Stimulated activated CD4-positive, alpha-beta T cell treated with anti-CD3 and anti-CD28 coated beads, Interleukin-4, amount 100 ng/mL, for 4 hours (primary cell): ENCODE measurements around the gene LUC7L2.
"Not testable (repeated sequence)": the region's sequence is repeated elsewhere in the genome, so short reads cannot be mapped to it uniquely, and the experiment has no call there.

Source experiments
- DNase-seq, 2 experiments: peaks; one replicate each; pipeline ENCODE4 v3.0.0-alpha.2; 2020

The LUC7L2 gene

DNA sequence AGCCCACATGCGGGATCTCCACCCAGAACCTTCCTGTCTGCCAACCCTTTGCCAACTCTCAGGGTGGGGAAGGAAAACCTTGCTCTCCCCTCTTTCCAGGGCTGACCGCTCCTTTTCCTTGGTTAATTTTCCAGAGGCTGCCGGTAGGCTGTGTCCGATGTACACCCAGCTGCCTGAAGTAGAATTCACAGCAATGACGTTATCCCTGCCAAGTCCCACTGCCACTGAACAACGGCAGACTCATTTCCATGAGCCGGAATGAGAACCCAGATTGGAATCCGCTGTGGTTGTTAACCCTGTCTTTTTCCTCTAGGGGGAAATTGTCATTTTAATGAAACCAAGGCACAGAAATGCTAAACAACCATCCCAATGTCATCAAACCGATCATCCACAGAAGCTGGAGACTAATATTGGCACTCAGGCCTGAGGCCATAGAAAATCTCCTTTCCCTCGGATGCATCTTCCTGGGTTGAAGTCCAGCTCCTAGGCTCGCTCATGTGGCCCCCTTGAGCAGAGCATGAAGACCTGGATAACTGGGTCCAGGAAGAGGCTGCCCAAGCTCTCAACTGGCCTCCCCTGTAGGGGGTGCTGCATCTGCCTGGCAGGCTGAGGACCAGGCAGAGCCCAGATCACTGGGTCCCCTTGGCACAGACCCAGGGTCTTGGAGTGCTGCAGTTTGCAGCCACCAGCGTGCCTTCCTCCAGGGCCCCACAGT lies 93.4 kb downstream of the LUC7L2 start:
- DNase-seq, result no peak

DNA sequence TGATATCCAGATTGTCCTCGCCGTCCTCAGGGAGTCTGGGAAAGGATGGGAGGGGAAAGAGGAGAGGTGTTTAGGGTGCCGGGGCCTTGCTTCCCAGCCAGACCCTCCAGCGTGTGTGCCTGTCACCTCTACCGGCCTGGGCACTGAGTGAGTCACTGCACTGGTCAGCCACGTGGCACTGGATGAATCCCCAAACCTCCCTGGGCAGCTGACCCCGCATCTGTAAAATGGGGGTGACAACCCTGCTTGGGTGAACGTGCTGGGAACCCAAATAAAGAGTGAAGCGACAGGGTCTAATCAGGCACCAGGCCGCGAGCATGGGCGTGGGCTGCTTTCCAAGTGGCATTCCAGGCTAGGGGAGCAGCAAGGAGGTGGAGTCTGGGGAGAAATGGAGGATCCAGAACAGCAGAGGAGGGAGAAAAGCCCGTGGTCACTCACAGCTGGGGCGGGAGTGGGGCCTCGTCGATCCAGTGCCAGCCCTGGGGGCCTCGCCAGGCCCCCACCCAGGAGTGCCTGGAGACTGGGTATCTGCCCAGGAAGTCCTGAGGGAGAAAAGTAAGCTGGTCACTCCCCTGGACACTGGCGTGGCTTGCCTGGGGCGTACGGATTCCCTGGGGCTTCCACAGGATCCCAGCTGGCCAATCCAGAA lies 94.1 kb downstream of the LUC7L2 start:
- no peak for DNase-seq

DNA sequence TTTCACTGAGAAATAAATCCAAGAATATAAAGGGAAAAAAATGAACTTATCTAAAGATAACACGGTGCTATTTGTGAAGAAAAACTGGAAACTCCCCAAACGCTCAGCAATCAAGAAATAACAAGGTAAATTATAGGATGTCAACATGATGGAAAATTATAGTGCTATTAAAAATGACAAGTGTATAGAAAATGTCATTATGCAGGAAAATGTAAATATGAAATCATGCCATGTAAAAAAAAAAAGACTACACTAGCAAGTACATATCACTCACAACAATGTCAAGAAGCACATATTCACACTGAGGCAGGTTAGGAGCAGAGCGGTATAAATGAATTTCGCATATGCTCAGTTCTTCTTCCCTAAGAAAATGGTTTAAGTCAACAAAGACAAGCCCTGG lies 96.1 kb downstream of the LUC7L2 start:
- DNase-seq, result no peak

DNA sequence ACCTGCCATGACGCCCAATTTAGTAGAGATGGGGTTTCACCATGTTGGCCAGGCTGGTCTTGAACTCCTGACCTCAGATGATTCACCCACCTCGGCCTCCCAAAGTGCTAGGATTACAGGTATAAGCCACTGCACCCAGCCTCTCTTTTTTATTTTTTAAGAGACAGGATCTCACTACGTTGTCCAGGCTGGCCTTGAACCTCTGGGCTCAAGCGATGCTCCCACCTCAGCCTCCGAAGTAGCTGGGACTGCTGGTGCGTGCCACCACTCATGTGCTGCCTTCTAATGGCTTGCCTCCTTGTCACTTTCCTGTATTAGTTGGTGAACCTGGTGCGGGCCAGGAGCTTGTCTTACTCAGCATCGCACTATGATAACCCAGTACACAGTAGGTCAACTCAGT lies 96.8 kb downstream of the LUC7L2 start:
- DNase-seq, result no peak

DNA sequence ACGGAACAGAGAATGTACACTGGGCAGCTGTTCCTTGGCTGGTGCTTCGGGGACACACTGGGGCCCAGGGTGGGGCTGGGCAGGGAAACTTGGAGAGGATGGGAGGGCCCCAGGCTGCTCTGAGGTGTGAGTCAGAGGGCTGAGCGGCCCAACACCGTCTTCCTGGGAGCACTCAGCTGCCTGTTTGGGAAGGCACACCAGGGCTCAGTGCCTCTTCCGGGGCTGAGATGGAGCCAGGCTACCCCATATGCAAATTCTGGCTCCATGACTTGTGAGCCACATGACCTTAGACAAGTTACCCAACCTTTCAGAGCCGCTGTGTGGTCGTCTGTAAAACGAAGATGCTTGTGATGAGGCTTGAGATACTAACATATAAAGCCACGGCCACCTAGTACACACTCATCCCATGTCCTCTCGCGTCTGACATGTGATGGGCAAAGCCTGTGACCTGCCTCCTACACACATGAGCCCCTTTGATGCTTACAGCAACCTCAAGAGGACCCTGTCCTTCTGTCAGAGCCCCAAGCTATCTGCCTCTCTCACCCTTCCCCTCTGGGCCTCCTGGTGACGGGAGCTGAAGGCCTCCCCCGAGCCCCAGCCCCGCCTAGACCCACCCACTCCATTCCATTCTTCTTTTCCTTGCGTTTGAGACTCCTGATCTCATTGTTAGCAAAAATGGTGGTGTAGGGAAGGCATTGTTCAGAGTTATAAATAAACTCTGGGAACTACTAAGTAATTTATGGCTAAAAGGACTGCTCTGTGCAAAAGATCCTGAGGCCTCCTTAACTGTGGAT lies 97.7 kb downstream of the LUC7L2 start:
- no peak for DNase-seq

DNA sequence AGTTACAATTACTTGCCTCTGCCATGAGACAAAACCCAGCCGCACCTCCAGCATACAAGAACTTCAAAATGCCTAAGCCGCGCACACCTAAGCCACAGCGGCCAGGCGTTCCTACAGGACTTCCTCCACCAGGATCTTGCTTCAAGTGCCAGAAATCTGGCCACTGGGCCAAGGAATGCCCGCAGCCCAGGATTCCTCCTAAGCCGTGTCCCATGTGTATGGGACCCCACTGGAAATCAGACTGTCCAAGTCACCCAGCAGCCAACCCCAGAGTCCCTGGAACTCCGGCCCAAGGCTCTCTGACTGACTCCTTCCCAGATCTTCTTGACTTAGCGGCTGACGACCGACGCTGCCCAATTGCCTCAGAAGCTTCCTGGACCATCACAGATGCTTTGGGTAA lies 103.7 kb downstream of the LUC7L2 start:
- DNase-seq, result not testable (repeated sequence)

DNA sequence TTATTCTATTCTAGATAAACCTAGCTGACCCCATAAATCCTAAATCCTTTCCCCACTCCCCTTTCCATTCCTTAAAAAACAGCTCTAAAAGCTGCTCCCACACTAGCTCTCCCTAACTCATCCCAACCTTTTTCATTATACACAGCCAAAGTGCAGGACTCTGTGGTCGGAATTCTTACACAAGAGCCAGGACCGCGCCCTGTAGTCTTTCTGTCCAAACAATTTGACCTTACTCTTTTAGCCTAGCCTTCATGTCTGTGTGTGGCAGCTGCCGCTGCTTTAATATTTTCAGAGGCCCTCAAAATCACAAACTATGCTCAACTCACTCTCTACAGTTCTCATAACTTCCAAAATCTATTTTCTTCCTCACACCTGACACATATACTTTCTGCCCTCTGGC lies 104.8 kb downstream of the LUC7L2 start:
- not testable (repeated sequence) for DNase-seq

DNA sequence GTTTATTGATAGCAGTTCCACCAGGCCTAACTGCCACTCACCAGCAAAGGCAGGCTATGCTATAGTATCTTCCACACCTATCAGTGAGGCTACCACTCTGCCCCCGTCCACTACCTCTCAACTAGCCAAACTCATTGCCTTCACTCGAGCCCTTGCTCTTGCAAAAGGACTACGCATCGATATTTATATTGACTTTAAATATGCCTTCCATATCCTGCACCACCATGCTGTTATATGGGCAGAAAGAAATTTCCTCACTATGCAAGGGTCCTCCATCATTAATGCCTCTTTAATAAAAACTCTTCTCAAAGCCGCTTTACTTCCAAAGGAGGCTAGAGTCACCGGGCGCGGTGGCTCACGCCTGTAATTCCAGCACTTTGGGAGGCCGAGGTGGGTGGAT lies 105.4 kb downstream of the LUC7L2 start:
- not testable (repeated sequence) for DNase-seq

DNA sequence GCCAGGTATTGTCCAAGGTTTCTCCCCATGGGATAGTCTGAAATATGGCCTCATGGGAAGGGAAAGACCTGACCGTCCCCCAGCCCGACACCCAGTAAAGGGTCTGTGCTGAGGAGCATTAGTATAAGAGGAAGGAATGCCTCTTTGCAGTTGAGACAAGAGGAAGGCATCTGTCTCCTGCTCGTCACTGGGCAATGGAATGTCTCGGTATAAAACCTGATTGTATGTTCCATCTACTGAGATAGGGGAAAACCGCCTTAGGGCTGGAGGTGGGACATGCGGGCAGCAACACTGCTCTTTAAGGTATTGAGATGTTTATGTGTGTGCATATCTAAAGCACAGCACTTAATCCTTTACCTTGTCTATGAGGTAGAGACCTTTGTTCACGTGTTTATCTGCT lies 108.0 kb downstream of the LUC7L2 start:
- DNase-seq, result not testable (repeated sequence)

DNA sequence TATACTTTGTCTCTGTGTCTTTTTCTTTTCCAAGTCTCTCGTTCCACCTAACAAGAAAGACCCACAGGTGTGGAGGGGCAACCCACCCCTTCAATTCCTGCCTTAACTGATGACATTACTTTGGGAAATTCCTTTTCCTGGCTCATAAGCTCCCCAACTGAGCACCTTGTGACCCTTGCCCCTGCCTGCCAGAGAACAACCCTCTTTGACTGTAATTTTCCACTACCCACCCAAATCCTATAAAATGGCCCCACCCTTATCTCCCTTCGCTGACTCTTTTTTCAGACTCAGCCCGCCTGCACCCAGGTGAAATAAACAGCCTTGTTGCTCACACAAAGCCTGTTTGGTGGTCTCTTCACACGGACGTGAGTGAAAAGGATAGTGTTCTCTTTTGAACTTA lies 108.6 kb downstream of the LUC7L2 start:
- DNase-seq, result not testable (repeated sequence)

DNA sequence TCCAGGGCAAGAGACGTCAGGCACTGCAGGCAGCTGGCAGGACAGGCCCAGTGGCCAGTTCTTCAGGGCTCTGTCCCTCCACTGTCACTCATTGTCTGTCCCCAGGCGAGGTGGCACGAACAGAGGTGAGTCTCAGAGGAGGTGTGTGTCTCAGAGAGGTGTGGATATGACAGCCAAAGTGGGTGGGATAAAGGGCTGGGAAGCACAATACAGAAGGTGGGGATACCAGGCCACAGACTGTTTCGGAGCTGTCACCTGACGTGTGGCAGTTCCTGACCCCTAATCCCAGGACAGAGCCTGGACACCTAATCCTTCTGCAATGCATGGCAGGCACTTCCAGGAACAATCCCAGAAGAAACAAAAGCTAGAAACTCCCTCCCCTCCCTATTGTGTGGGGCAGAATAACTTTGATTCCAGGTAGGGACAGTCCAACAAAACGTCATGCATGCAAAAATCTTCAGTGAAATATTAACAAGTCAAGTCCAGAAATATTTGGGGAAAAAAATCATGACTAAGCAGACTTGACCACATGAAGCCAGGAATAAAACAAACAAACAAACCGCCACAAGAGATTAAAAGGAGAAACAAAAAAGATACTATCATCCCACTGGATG lies 112.2 kb downstream of the LUC7L2 start:
- no peak for DNase-seq
